Stimulated activated naive CD8-positive, alpha-beta T cell treated with anti-CD3 and anti-CD28 coated beads, Interleukin-15, Interleukin-2, amounts not matched to agents 100 ng/mL and 50 ng/mL, for 24 hours (primary cell): Measurements from ENCODE around the gene OXGR1.
"Not testable (repeated sequence)": the region's sequence is repeated elsewhere in the genome, so short reads cannot be mapped to it uniquely, and the experiment has no call there.

Experiments used
- H3K27ac Mint-ChIP-seq: one replicate; pipeline ENCODE4 v1.8.0; 2021; ENCODE audit warnings: mild to moderate bottlenecking, mixed read lengths
- H3K27me3 Mint-ChIP-seq: one replicate; pipeline ENCODE4 v1.8.0; 2021; ENCODE audit warnings: mixed read lengths
- H3K36me3 Mint-ChIP-seq: one replicate; pipeline ENCODE4 v1.8.0; 2021; ENCODE audit warnings: low read depth, mixed read lengths
- H3K4me1 Mint-ChIP-seq: one replicate; pipeline ENCODE4 v1.8.0; 2021; ENCODE audit warnings: low read depth, mixed read lengths
- H3K4me3 Mint-ChIP-seq: one replicate; pipeline ENCODE4 v1.8.0; 2021; ENCODE audit warnings: mild to moderate bottlenecking, mixed read lengths
- H3K9me3 Mint-ChIP-seq: one replicate; pipeline ENCODE4 v1.8.0; 2021; ENCODE audit warnings: mixed read lengths

The OXGR1 gene

GRCh38 chr13:96996886-96997285 lies 2.6 kb upstream of the OXGR1 start:
- Mint-ChIP-seq H3K36me3 (no peaks in the 10 kb centered on the region), H3K9me3 (no peaks in the 10 kb centered on the region), H3K27ac (no peak overlapping the region), H3K27me3 (peaks cover 66% of the 10 kb centered on the region), H3K4me3 (no peak overlapping the region), H3K4me1 (peaks cover 4% of the 10 kb centered on the region)

GRCh38 chr13:96996107-96996506 lies 1.8 kb upstream of the OXGR1 start:
- peaks cover 68% of the 10 kb centered on the region for H3K27me3 Mint-ChIP-seq
- H3K36me3 Mint-ChIP-seq = no peaks in the 10 kb centered on the region
- H3K4me3 Mint-ChIP-seq = no peak overlapping the region

GRCh38 chr13:96994858-96995243 lies 575 bp upstream of the OXGR1 start:
- Mint-ChIP-seq H3K36me3 (no peaks in the 10 kb centered on the region), H3K27ac (no peak overlapping the region), H3K9me3 (peaks cover 4% of the 10 kb centered on the region), H3K27me3 (peaks cover 58% of the 10 kb centered on the region), H3K4me3 (no peak overlapping the region), H3K4me1 (peaks cover 4% of the 10 kb centered on the region)

More at GRCh38 chr13:96996107-96996506, 1.8 kb upstream of the OXGR1 start:
- Mint-ChIP-seq H3K27ac (no peak overlapping the region), H3K9me3 (peaks cover 4% of the 10 kb centered on the region), H3K4me1 (peaks cover 4% of the 10 kb centered on the region)

- H3K27me3 Mint-ChIP-seq = peaks cover 57% of the 10 kb centered on the region
- no peak overlapping the region for H3K27ac Mint-ChIP-seq
- peaks cover 4% of the 10 kb centered on the region for H3K4me1 Mint-ChIP-seq
- H3K9me3 Mint-ChIP-seq = peaks cover 4% of the 10 kb centered on the region
- no peaks in the 10 kb centered on the region for H3K36me3 Mint-ChIP-seq
- H3K4me3 Mint-ChIP-seq = no peak overlapping the region
Measured at GRCh38 chr13:96993634-96994016, 651 bp downstream of the OXGR1 start.

GRCh38 chr13:96992633-96993032 lies 1.6 kb downstream of the OXGR1 start:
- Mint-ChIP-seq H3K27me3 (peaks cover 53% of the 10 kb centered on the region), H3K36me3 (no peaks in the 10 kb centered on the region), H3K27ac (no peak overlapping the region), H3K4me1 (peaks cover 4% of the 10 kb centered on the region), H3K4me3 (no peak overlapping the region), H3K9me3 (peaks cover 4% of the 10 kb centered on the region)

- Mint-ChIP-seq H3K36me3 (no peaks in the 10 kb centered on the region), H3K27me3 (peaks cover 44% of the 10 kb centered on the region), H3K4me1 (peaks cover 4% of the 10 kb centered on the region)
Measured at GRCh38 chr13:96991072-96991471, 3.2 kb downstream of the OXGR1 start.

GRCh38 chr13:96988441-96988840 lies 5.8 kb downstream of the OXGR1 start:
- H3K36me3 Mint-ChIP-seq = no peaks in the 10 kb centered on the region
- peaks cover 27% of the 10 kb centered on the region for H3K27me3 Mint-ChIP-seq
- H3K4me3 Mint-ChIP-seq = no peak overlapping the region
- H3K9me3 Mint-ChIP-seq = peaks cover 4% of the 10 kb centered on the region
- H3K27ac Mint-ChIP-seq = no peak overlapping the region
- H3K4me1 Mint-ChIP-seq = peaks cover 10% of the 10 kb centered on the region

More at GRCh38 chr13:96991072-96991471, 3.2 kb downstream of the OXGR1 start:
- Mint-ChIP-seq H3K4me3 (no peak overlapping the region), H3K9me3 (peaks cover 4% of the 10 kb centered on the region), H3K27ac (no peak overlapping the region)

- peaks cover 10% of the 10 kb centered on the region for H3K27me3 Mint-ChIP-seq
- no peaks in the 10 kb centered on the region for H3K36me3 Mint-ChIP-seq
- H3K4me3 Mint-ChIP-seq = no peak overlapping the region
- peaks cover 4% of the 10 kb centered on the region for H3K9me3 Mint-ChIP-seq
- H3K27ac Mint-ChIP-seq = no peak overlapping the region
- peaks cover 9% of the 10 kb centered on the region for H3K4me1 Mint-ChIP-seq
Measured at GRCh38 chr13:96984051-96984508, 10.2 kb downstream of the OXGR1 start.

GRCh38 chr13:96982672-96983071 lies 11.6 kb downstream of the OXGR1 start:
- Mint-ChIP-seq H3K9me3 (peaks cover 4% of the 10 kb centered on the region), H3K36me3 (no peaks in the 10 kb centered on the region), H3K27me3 (peaks cover 7% of the 10 kb centered on the region), H3K4me3 (no peak overlapping the region), H3K27ac (no peak overlapping the region), H3K4me1 (peaks cover 9% of the 10 kb centered on the region)

GRCh38 chr13:96979861-96980260 lies 14.4 kb downstream of the OXGR1 start:
- not testable (repeated sequence) for H3K27ac Mint-ChIP-seq, H3K4me3 Mint-ChIP-seq, H3K36me3 Mint-ChIP-seq, H3K4me1 Mint-ChIP-seq, H3K9me3 Mint-ChIP-seq
- H3K27me3 Mint-ChIP-seq = peaks cover 17% of the 10 kb centered on the region

- no peaks in the 10 kb centered on the region for H3K4me1 Mint-ChIP-seq
- no peak overlapping the region for H3K27ac Mint-ChIP-seq
- peaks cover 31% of the 10 kb centered on the region for H3K9me3 Mint-ChIP-seq
- no peaks in the 10 kb centered on the region for H3K36me3 Mint-ChIP-seq
- H3K4me3 Mint-ChIP-seq = no peak overlapping the region
- no peaks in the 10 kb centered on the region for H3K27me3 Mint-ChIP-seq
Measured at GRCh38 chr13:96968027-96968426, 26.2 kb downstream of the OXGR1 start.

GRCh38 chr13:96967248-96967745 lies 27.0 kb downstream of the OXGR1 start:
- Mint-ChIP-seq H3K27me3 (no peaks in the 10 kb centered on the region), H3K9me3 (peaks cover 31% of the 10 kb centered on the region), H3K27ac (no peak overlapping the region), H3K4me1 (no peaks in the 10 kb centered on the region), H3K4me3 (no peak overlapping the region), H3K36me3 (no peaks in the 10 kb centered on the region)

GRCh38 chr13:96966415-96967102 lies 27.7 kb downstream of the OXGR1 start:
- Mint-ChIP-seq H3K36me3 (no peaks in the 10 kb centered on the region), H3K9me3 (peaks cover 31% of the 10 kb centered on the region), H3K27me3 (no peaks in the 10 kb centered on the region), H3K4me3 (no peak overlapping the region), H3K27ac (no peak overlapping the region), H3K4me1 (no peaks in the 10 kb centered on the region)

- Mint-ChIP-seq H3K4me3 (no peak overlapping the region), H3K27ac (no peak overlapping the region), H3K36me3 (no peaks in the 10 kb centered on the region), H3K4me1 (no peaks in the 10 kb centered on the region), H3K9me3 (peaks cover 16% of the 10 kb centered on the region), H3K27me3 (no peaks in the 10 kb centered on the region)
Measured at GRCh38 chr13:96963786-96964475, 30.3 kb downstream of the OXGR1 start.

GRCh38 chr13:96960379-96960778 lies 33.9 kb downstream of the OXGR1 start:
- H3K4me1 Mint-ChIP-seq = no peaks in the 10 kb centered on the region
- H3K4me3 Mint-ChIP-seq = no peak overlapping the region
- no peaks in the 10 kb centered on the region for H3K27me3 Mint-ChIP-seq
- peaks cover 6% of the 10 kb centered on the region for H3K9me3 Mint-ChIP-seq
- no peak overlapping the region for H3K27ac Mint-ChIP-seq
- H3K36me3 Mint-ChIP-seq = no peaks in the 10 kb centered on the region
